ENCODE measurements around the gene OTUB1. TPM values are rescaled to one million over a fixed set of nuclear protein-coding genes. Genes with fewer than 3 reads are reported as not detected.

Gene OTUB1
- total and polyA plus RNA-seq, 9 of the 15 experiments (the other 6 are each of a cell fraction or from before 2014, with no cell fraction given), result 29.5 to 134 (median 66.1) TPM

DNA sequence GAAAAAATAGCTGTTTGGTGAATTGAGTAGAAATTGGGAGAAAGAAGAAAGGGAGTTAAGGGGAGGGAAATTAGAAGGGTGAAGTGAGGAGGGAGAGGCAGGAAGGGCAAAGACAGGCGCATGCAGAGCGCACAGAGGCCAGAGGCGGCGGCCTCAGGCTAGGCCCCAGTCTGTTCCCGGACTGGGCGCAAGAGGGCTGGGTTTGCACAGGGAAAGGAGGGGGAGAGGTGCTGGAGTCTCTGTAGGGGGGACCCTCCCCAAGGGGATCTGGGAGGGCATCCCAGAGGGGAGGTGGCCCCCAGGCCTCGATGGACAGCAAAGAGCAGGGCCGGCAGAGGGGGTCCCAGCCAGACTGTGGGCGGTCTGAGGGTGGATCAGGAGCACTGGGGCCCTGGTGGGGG, 48.2 kb downstream of the OTUB1 start (continued):
- TF ChIP-seq ZNF239 (CRISPR knock-in tag; IDR thresholded peaks at IDR 0.05) (no peak), HOXB6 (CRISPR knock-in tag; IDR thresholded peaks at IDR 0.05; ENCODE audit: borderline replicate concordance) (no peak), CTBP1 (IDR thresholded peaks at IDR 0.05; ENCODE audit: borderline replicate concordance) (no peak), PPARD (CRISPR knock-in tag; IDR thresholded peaks at IDR 0.05) (no peak), ZNF224 (CRISPR knock-in tag; IDR thresholded peaks at IDR 0.05) (no peak), DDX20 (tag; IDR thresholded peaks at IDR 0.05; ENCODE audit: low read depth) (no peak), ZNF408 (CRISPR knock-in tag; IDR thresholded peaks at IDR 0.05; ENCODE audit: low read depth) (no peak), ZNF512 (tag; IDR thresholded peaks at IDR 0.05) (no peak), ZNF212 (CRISPR knock-in tag; IDR thresholded peaks at IDR 0.05) (no peak), TAF9B (IDR thresholded peaks at IDR 0.05; ENCODE audit: partially characterized antibody) (no peak)
- TF ChIP-seq, protein P1, sequence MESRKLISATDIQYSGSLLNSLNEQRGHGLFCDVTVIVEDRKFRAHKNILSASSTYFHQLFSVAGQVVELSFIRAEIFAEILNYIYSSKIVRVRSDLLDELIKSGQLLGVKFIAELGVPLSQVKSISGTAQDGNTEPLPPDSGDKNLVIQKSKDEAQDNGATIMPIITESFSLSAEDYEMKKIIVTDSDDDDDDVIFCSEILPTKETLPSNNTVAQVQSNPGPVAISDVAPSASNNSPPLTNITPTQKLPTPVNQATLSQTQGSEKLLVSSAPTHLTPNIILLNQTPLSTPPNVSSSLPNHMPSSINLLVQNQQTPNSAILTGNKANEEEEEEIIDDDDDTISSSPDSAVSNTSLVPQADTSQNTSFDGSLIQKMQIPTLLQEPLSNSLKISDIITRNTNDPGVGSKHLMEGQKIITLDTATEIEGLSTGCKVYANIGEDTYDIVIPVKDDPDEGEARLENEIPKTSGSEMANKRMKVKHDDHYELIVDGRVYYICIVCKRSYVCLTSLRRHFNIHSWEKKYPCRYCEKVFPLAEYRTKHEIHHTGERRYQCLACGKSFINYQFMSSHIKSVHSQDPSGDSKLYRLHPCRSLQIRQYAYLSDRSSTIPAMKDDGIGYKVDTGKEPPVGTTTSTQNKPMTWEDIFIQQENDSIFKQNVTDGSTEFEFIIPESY (CRISPR knock-in tag; IDR thresholded peaks at IDR 0.05), result peak; percentile 78; the same call in 1 of the 2 replicates
- TF ChIP-seq, protein P2, sequence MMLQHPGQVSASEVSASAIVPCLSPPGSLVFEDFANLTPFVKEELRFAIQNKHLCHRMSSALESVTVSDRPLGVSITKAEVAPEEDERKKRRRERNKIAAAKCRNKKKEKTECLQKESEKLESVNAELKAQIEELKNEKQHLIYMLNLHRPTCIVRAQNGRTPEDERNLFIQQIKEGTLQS (IDR thresholded peaks at IDR 0.05), result no peak
- TF ChIP-seq, protein P2 (CRISPR knock-in tag; conservative IDR thresholded peaks at IDR 0.05), result no peak
- TF ChIP-seq, protein P3, sequence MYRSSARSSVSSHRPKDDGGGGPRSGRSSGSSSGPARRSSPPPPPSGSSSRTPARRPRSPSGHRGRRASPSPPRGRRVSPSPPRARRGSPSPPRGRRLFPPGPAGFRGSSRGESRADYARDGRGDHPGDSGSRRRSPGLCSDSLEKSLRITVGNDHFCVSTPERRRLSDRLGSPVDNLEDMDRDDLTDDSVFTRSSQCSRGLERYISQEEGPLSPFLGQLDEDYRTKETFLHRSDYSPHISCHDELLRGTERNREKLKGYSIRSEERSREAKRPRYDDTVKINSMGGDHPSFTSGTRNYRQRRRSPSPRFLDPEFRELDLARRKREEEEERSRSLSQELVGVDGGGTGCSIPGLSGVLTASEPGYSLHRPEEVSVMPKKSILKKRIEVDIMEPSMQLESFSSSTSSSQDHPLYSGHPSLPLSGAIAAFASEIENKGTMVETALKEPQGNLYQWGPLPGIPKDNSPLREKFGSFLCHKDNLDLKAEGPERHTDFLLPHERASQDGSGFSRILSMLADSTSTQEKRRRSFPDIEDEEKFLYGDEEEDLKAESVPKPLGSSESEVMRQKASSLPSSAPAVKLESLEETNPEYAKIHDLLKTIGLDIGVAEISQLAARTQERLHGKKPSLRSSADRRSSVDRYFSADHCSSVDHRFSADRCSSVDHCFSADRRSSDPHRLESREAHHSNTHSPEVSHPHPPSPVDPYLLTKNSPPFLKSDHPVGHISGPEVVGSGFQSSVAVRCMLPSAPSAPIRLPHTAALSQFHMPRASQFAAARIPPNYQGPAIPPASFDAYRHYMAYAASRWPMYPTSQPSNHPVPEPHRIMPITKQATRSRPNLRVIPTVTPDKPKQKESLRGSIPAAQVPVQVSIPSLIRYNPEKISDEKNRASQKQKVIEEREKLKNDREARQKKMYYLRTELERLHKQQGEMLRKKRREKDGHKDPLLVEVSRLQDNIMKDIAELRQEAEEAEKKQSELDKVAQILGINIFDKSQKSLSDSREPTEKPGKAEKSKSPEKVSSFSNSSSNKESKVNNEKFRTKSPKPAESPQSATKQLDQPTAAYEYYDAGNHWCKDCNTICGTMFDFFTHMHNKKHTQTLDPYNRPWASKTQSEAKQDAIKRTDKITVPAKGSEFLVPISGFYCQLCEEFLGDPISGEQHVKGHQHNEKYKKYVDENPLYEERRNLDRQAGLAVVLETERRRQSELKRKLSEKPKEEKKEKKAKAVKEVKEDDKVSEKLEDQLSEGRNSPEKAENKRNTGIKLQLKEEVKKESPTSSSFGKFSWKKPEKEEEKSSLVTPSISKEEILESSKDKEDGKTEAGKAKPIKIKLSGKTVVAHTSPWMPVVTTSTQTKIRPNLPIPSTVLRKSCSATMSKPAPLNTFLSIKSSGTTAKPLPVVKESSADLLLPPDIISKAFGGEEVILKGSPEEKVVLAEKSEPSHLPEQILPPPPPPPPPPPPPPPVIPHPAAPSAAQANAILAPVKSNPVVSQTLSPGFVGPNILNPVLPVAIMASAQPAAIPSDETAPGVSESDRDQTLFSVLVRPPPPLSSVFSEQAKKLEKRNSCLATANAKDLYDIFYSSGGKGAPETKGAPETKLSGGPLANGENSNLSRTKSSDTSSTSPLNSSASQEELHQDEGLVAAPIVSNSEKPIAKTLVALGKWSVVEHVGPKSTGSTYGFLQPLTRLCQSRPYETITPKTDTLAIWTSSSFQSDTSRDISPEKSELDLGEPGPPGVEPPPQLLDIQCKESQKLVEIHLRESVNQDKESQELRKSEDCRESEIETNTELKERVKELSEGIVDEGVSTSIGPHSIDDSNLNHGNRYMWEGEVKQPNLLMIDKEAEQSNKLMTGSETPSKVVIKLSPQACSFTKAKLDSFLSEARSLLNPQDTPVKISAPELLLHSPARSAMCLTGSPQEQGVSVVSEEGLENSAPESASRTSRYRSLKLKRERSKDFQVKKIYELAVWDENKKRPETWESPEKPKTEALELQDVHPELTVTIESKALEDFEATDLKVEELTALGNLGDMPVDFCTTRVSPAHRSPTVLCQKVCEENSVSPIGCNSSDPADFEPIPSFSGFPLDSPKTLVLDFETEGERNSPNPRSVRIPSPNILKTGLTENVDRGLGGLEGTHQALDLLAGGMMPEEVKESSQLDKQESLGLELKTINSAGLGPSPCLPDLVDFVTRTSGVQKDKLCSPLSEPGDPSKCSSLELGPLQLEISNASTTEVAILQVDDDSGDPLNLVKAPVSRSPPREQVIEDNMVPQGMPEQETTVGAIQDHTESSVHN (IDR thresholded peaks at IDR 0.05; ENCODE audit: borderline replicate concordance in 1 of 2, low read depth in 1 of 2), result no peak

Data from K562 (cell line).